Measurements from ENCODE around the gene GAA. TPM values are rescaled to one million over a fixed set of nuclear protein-coding genes. Genes with fewer than 3 reads are reported as not detected.

GAA gene
- polyA plus RNA-seq, 4 donors: 34.5 to 73.6 (median 54.2) TPM

Other genes starting within 250 kb of the GAA start
- 10 to 100 TPM; 28.0 to 37.1 (median 33.9) TPM for gene TBC1D16, start 65.7 kb upstream of the GAA start, polyA plus RNA-seq (ENCODE audit: insufficient read length in 4 of 4)
- gene CCDC40, start 64.9 kb upstream of the GAA start, polyA plus RNA-seq (ENCODE audit: insufficient read length in 4 of 4): 10 to 100 TPM; 10.1 to 25.5 (median 16.5) TPM
- 100 to 1,000 TPM; 111 to 125 (median 115) TPM for gene EIF4A3, start 45.5 kb downstream of the GAA start, polyA plus RNA-seq (ENCODE audit: insufficient read length in 4 of 4)
- gene CARD14, start 68.4 kb downstream of the GAA start, polyA plus RNA-seq (ENCODE audit: insufficient read length in 4 of 4): 1 to 10 TPM in 3 of 4 donors, under 1 TPM in 1; 0.56 to 3.0 (median 2.3) TPM
- 10 to 100 TPM; 27.7 to 59.7 (median 45.2) TPM for gene SGSH, start 118.8 kb downstream of the GAA start, polyA plus RNA-seq (ENCODE audit: insufficient read length in 4 of 4)
- gene SLC26A11, start 118.8 kb downstream of the GAA start, polyA plus RNA-seq (ENCODE audit: insufficient read length in 4 of 4): 10 to 100 TPM; 19.8 to 35.2 (median 28.0) TPM
- gene RNF213, start 159.3 kb downstream of the GAA start, polyA plus RNA-seq (ENCODE audit: insufficient read length in 4 of 4): 10 to 100 TPM; 47.0 to 94.1 (median 69.6) TPM

Measured in left renal cortex interstitium (tissue), 4 donors.